GM06990 (cell line): ENCODE measurements around the gene LRRC9.

Source experiments
- DNase-seq: peaks from one replicate; pipeline ENCODE4 v3.0.0-alpha.2; 2011; ENCODE audit not compliant: insufficient read length; ENCODE audit errors: extremely low read depth
- H3K27me3 ChIP-seq: replicated peaks from 2 replicates; pipeline ENCODE4 v1.6.0; 2011; ENCODE audit warnings: low read length; ENCODE audit not compliant: control insufficient read depth, insufficient read depth
- H3K36me3 ChIP-seq: 2 replicates; pipeline ENCODE4 v1.5.1; 2011; ENCODE audit warnings: low read length; ENCODE audit not compliant: control insufficient read depth, insufficient read depth
- H3K4me3 ChIP-seq: replicated peaks from 2 replicates; pipeline ENCODE4 v1.5.1; 2011; ENCODE audit warnings: low read depth, mild to moderate bottlenecking, control low read depth, low read length
- CTCF ChIP-seq: IDR thresholded peaks from 2 replicates; pipeline ENCODE4 v1.5.1; 2011; ENCODE audit warnings: low read length, control low read depth, mild to moderate bottlenecking, inconsistent platforms; ENCODE audit not compliant: insufficient read depth, poor library complexity, severe bottlenecking

Gene LRRC9

GRCh38 chr14:60091550-60092525 lies 171.9 kb downstream of the LRRC9 start, which contains the start of gene PCNX4:
TSS of gene PCNX4 (plus strand) at chr14:60091923. CDS start at chr14:60107639, 15,716 bp downstream.
- no peak for TF ChIP-seq CTCF
- DNase-seq = peak; percentile 98

GRCh38 chr14:60092526-60092920 lies 172.6 kb downstream of the LRRC9 start:
- H3K36me3 ChIP-seq = no peaks in the 10 kb centered on the region
- no peaks in the 10 kb centered on the region for H3K27me3 ChIP-seq
- peak overlapping the region; percentile 78 for H3K4me3 ChIP-seq
- TF ChIP-seq CTCF = no peak
- peak; percentile 5 for DNase-seq

More at GRCh38 chr14:60091550-60092525, 171.9 kb downstream of the LRRC9 start, which contains the start of gene PCNX4:
- Histone ChIP-seq H3K4me3 (peak within 1 kb of the TSS; percentile 78), H3K36me3 (no peaks in the 10 kb centered on the region), H3K27me3 (no peaks in the 10 kb centered on the region)

GRCh38 chr14:60093080-60093479 lies 173.1 kb downstream of the LRRC9 start:
- Histone ChIP-seq H3K27me3 (no peaks in the 10 kb centered on the region), H3K36me3 (no peaks in the 10 kb centered on the region), H3K4me3 (peak overlapping the region; percentile 78)
- no peak for DNase-seq
- no peak for TF ChIP-seq CTCF

- no peaks in the 10 kb centered on the region for H3K27me3 ChIP-seq
- H3K4me3 ChIP-seq = peak overlapping the region; percentile 78
- no peak for DNase-seq
- TF ChIP-seq CTCF = no peak
- H3K36me3 ChIP-seq = no peaks in the 10 kb centered on the region
These were observed 173.7 kb downstream of the LRRC9 start for GRCh38 chr14:60093606-60094005.

- no peak for TF ChIP-seq CTCF
- DNase-seq = no peak
- peak overlapping the region; percentile 43 for H3K4me3 ChIP-seq
- no peaks in the 10 kb centered on the region for H3K36me3 ChIP-seq
- no peaks in the 10 kb centered on the region for H3K27me3 ChIP-seq
These were observed 174.5 kb downstream of the LRRC9 start for GRCh38 chr14:60094306-60094897.
